ENCODE results near the gene GFRA1. TPM values are rescaled to one million over a fixed set of nuclear protein-coding genes. Genes with fewer than 3 reads are reported as not detected.

Gene GFRA1
- total RNA-seq, 2 donors from 2014 or later, result 1.6 to 3.1 TPM

- no peak for DNase-seq
- H3K27me3 Mint-ChIP-seq (ENCODE audit: insufficient read depth), result no peaks in the 10 kb centered on the region
- H3K36me3 Mint-ChIP-seq (ENCODE audit: low read depth), result no peaks in the 10 kb centered on the region
- TF ChIP-seq, protein P1, sequence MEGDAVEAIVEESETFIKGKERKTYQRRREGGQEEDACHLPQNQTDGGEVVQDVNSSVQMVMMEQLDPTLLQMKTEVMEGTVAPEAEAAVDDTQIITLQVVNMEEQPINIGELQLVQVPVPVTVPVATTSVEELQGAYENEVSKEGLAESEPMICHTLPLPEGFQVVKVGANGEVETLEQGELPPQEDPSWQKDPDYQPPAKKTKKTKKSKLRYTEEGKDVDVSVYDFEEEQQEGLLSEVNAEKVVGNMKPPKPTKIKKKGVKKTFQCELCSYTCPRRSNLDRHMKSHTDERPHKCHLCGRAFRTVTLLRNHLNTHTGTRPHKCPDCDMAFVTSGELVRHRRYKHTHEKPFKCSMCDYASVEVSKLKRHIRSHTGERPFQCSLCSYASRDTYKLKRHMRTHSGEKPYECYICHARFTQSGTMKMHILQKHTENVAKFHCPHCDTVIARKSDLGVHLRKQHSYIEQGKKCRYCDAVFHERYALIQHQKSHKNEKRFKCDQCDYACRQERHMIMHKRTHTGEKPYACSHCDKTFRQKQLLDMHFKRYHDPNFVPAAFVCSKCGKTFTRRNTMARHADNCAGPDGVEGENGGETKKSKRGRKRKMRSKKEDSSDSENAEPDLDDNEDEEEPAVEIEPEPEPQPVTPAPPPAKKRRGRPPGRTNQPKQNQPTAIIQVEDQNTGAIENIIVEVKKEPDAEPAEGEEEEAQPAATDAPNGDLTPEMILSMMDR (conservative IDR thresholded peaks at IDR 0.05), result no peak
- no peak overlapping the region for H3K4me3 ChIP-seq (ENCODE audit: low read length)
- peaks cover 14% of the 10 kb centered on the region for H3K4me1 Mint-ChIP-seq
- H3K9ac ChIP-seq (ENCODE audit: extremely low read depth, low read length, poor library complexity, severe bottlenecking), result no peak overlapping the region
- H3K4me3 Mint-ChIP-seq, result no peak overlapping the region
- H3K27ac Mint-ChIP-seq, result no peak overlapping the region
- H3K9me3 ChIP-seq (ENCODE audit: control insufficient read depth, low read length), result no peaks in the 10 kb centered on the region
- 86 to 95% methylated on average over 6 to 7 of the region's 7 CpGs for WGBS, 2 experiments (ENCODE audit: insufficient coverage in 1 of 2, insufficient read length in 1 of 2)
- no peaks in the 10 kb centered on the region for H3K36me3 ChIP-seq (ENCODE audit: control insufficient read depth, insufficient read depth, low read length)
- H3K27ac ChIP-seq (ENCODE audit: low read depth, low read length), result peak overlapping the region; percentile 42
- H3K4me1 ChIP-seq (ENCODE audit: control insufficient read depth, insufficient read depth, low read length), result no peaks in the 10 kb centered on the region
- H3K27me3 ChIP-seq (ENCODE audit: control insufficient read depth, insufficient read depth, low read length, poor library complexity, severe bottlenecking), result no peaks in the 10 kb centered on the region
- H3K9me3 Mint-ChIP-seq, result no peaks in the 10 kb centered on the region
Observed at GRCh38 chr10:116059320-116059719, 213.7 kb downstream of the GFRA1 start.

DNA sequence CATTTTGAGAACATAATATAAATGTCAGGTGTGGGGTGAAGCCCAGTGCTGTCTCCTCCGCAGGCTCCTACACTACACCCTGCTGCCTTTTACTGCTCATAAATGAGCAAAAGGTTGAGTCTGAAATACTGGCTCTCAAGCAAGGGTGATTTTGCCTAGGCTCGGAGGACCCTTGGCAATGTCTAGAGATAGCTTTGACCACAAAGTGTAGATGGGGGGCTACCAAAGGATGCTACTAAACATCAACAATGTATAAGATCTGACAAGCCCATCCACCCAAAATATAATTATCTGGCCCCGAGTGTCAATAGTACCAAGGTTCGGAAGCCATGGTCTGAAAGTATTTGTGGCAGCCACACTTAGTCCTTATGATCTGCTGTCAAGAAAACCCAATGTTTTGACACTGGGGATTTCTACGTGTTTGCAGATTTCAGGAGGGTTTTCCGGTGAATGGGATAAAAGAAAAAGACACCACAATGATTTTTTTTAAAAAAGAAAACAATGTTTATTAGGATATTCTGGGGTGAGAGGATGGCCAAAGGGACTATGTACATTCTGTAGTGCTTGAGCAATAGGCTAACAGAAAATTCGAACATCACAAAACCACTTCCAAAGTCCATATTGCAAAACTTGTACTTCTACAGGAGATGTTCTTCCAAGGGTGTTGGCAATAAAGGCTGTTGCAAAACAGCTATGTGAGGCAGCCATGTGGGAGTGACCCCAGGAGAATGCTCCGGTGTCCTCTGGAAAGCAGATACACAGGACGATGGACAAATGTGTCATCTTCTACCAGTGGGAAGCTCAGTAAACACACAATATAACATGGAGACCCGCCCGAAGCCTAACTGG lies 216.3 kb downstream of the GFRA1 start:
- no peaks in the 10 kb centered on the region for H3K27me3 ChIP-seq (ENCODE audit: control insufficient read depth, insufficient read depth, low read length, poor library complexity, severe bottlenecking)
- no peaks in the 10 kb centered on the region for H3K4me1 ChIP-seq (ENCODE audit: control insufficient read depth, insufficient read depth, low read length)
- no peak for DNase-seq
- WGBS, 2 experiments (ENCODE audit: insufficient coverage in 1 of 2, insufficient read length in 1 of 2), result 91 to 92% methylated on average over 7 to 11 of the region's 11 CpGs
- Mint-ChIP-seq H3K27ac (no peak overlapping the region), H3K4me3 (no peak overlapping the region), H3K9me3 (no peaks in the 10 kb centered on the region), H3K36me3 (ENCODE audit: low read depth) (no peaks in the 10 kb centered on the region), H3K27me3 (ENCODE audit: insufficient read depth) (no peaks in the 10 kb centered on the region), H3K4me1 (peaks cover 8% of the 10 kb centered on the region)
- H3K4me3 ChIP-seq (ENCODE audit: low read length), result no peak overlapping the region
- H3K9me3 ChIP-seq (ENCODE audit: control insufficient read depth, low read length), result no peaks in the 10 kb centered on the region
- TF ChIP-seq, protein P1 (conservative IDR thresholded peaks at IDR 0.05), result no peak
- H3K9ac ChIP-seq (ENCODE audit: extremely low read depth, low read length, poor library complexity, severe bottlenecking), result no peak overlapping the region
- H3K27ac ChIP-seq (ENCODE audit: low read depth, low read length), result no peak overlapping the region
- H3K36me3 ChIP-seq (ENCODE audit: control insufficient read depth, insufficient read depth, low read length), result no peaks in the 10 kb centered on the region

GRCh38 chr10:116055917-116056252 lies 217.1 kb downstream of the GFRA1 start:
- Mint-ChIP-seq H3K4me1 (peaks cover 8% of the 10 kb centered on the region), H3K4me3 (no peak overlapping the region), H3K27me3 (ENCODE audit: insufficient read depth) (no peaks in the 10 kb centered on the region), H3K36me3 (ENCODE audit: low read depth) (no peaks in the 10 kb centered on the region), H3K9me3 (no peaks in the 10 kb centered on the region), H3K27ac (peak overlapping the region; percentile 7)
- H3K27me3 ChIP-seq (ENCODE audit: control insufficient read depth, insufficient read depth, low read length, poor library complexity, severe bottlenecking), result no peaks in the 10 kb centered on the region
- no peaks in the 10 kb centered on the region for H3K9me3 ChIP-seq (ENCODE audit: control insufficient read depth, low read length)
- H3K9ac ChIP-seq (ENCODE audit: extremely low read depth, low read length, poor library complexity, severe bottlenecking), result no peak overlapping the region
- WGBS, 2 experiments (ENCODE audit: insufficient coverage in 1 of 2, insufficient read length in 1 of 2), result 93 to 95% methylated on average over 3 of the region's 3 CpGs
- DNase-seq, result no peak
- no peak overlapping the region for H3K4me3 ChIP-seq (ENCODE audit: low read length)
- H3K36me3 ChIP-seq (ENCODE audit: control insufficient read depth, insufficient read depth, low read length), result no peaks in the 10 kb centered on the region
- H3K27ac ChIP-seq (ENCODE audit: low read depth, low read length), result no peak overlapping the region
- H3K4me1 ChIP-seq (ENCODE audit: control insufficient read depth, insufficient read depth, low read length), result no peaks in the 10 kb centered on the region
- TF ChIP-seq, protein P1 (conservative IDR thresholded peaks at IDR 0.05), result no peak
